Activated T-cell treated with anti-CD3 and anti-CD28 coated beads, Interleukin-2, amount 50 U/mL, for 72 hours (primary cell): ENCODE measurements around the gene WT1. TPM values are rescaled to one million over a fixed set of nuclear protein-coding genes. Genes with fewer than 3 reads are reported as not detected.

Source experiments
- ATAC-seq, 2 donors: fragments of 150-1000 bp; cut with Tn5 transposase; replicated peaks in 1 of 2; 2 replicates each; pipeline ENCODE4 v1.10.0; 2021; ENCODE audit warnings: moderate library complexity in 2 of 2, mild to moderate bottlenecking in 1 of 2
- DNase-seq, 2 donors: peaks; one replicate each; pipeline ENCODE4 v3.0.0; 2021 to 2022; ENCODE audit warnings: mixed read lengths in 1 of 2
- H3K27ac Mint-ChIP-seq: one replicate; pipeline ENCODE4 v1.8.0; 2022; ENCODE audit warnings: mild to moderate bottlenecking, moderate library complexity, mixed read lengths
- H3K27me3 Mint-ChIP-seq: one replicate; pipeline ENCODE4 v1.8.0; 2022; ENCODE audit warnings: low read depth, mixed read lengths
- H3K36me3 Mint-ChIP-seq, 2 donors: one replicate each; pipeline ENCODE4 v1.8.0; 2022; ENCODE audit warnings: mixed read lengths in 2 of 2, mild to moderate bottlenecking in 1 of 2; ENCODE audit not compliant: insufficient read depth in 2 of 2
- H3K4me1 Mint-ChIP-seq: one replicate; pipeline ENCODE4 v1.8.0; 2022; ENCODE audit warnings: low read depth, mixed read lengths
- H3K4me3 Mint-ChIP-seq, 2 donors: one replicate each; pipeline ENCODE4 v1.8.0; 2022; ENCODE audit warnings: mild to moderate bottlenecking in 2 of 2, mixed read lengths in 2 of 2, moderate library complexity in 2 of 2
- H3K9me3 Mint-ChIP-seq, 2 donors: one replicate each; pipeline ENCODE4 v1.8.0; 2022; ENCODE audit warnings: mixed read lengths in 2 of 2
- total RNA-seq, 2 donors: library from RNA; stranded (reverse); gene quantifications; one replicate each; pipeline ENCODE4 v1.2.3, GENCODE V29; 2022

WT1 gene
- total RNA-seq, 2 donors from 2014 or later = not detected

DNA sequence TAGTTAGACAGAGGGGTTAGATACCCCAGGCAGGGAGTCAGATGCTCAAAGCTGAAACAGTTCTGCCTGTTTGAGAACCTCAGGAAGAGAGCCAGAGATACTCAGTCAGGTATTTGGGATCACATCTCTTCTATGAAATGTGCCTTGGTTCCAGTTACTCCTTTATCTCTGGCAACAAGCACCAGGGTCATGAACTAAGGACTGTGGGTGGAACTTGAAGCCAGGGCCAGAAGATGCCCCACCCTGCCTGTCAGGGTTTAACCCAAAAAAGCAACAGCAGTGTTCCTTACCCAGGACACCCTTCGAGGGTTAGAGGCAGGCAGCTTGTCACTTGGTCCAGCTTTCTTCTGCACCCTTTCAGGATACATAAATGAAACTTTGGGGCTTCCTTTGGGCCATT lies 15.0 kb upstream of the WT1 start:
- Mint-ChIP-seq H3K36me3 (no peaks in the 10 kb centered on the region), H3K27ac (no peak overlapping the region), H3K4me1 (no peaks in the 10 kb centered on the region), H3K9me3 (no peaks in the 10 kb centered on the region), H3K4me3 (no peak overlapping the region), H3K27me3 (peaks cover 16% of the 10 kb centered on the region)
- DNase-seq = no peak
- no peak for ATAC-seq

DNA sequence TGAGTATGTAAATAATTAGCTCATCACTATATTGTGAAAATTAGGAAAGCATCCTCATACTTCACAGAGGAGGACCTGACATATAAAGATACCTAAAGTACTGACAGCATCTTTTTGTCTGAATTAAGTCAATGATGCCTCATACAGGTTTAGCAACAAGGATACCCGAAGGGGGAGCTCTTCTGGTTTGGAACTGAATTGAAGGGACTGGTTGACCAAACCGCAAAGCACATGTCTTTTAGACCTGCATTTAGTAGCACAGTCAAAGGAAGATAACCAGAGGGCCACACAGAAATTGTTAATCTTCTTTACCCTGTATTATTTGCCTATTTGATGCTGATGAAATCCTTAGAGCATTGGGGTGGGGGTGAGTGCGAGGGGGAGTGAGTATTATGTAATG lies 12.9 kb upstream of the WT1 start:
- DNase-seq (no peak), ATAC-seq (no peak)
- H3K4me1 Mint-ChIP-seq = no peaks in the 10 kb centered on the region
- H3K27me3 Mint-ChIP-seq = peaks cover 16% of the 10 kb centered on the region
- H3K27ac Mint-ChIP-seq = no peak overlapping the region
- H3K4me3 Mint-ChIP-seq = no peak overlapping the region
- no peaks in the 10 kb centered on the region for H3K36me3 Mint-ChIP-seq
- no peaks in the 10 kb centered on the region for H3K9me3 Mint-ChIP-seq

DNA sequence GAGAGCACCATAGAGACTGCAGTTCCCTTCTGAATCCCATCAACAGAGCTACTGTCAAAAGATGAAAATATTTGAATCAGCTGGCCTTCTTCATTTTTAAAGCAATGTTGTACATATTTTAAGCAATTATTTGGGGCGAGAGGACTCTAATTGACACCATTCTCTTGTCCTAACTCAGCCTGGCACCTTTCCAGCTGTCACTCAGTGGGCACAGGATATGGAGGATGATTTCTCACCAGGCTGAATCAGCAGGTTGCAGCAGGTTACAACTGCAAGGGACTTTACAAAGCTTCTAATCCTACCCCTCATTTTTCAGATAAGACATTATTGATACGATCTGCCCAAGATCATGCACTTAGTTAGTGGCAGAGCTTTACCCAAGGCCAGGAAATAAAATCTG lies 11.9 kb upstream of the WT1 start:
- Mint-ChIP-seq H3K9me3 (no peaks in the 10 kb centered on the region), H3K27ac (no peak overlapping the region), H3K4me3 (no peak overlapping the region), H3K4me1 (no peaks in the 10 kb centered on the region), H3K36me3 (no peaks in the 10 kb centered on the region), H3K27me3 (peaks cover 19% of the 10 kb centered on the region)
- no peak for DNase-seq
- no peak for ATAC-seq

DNA sequence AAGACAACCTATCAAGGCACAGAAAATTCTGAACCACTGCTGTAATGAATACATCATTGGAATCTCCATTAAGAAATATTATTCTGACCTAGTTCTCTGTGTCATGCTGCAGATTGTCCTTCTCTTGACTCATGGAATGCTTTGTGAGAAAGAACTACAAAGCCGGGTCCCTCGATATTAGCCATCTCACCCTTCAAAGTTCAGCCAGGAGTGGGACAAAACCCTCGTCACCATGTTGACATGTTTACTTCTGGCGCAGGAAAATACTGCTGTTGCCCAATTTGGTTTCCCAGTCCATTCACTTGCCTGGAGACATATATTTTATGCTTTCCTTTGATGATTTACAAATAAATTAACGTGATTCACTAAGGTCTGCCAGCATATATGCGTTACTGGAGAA lies 10.9 kb upstream of the WT1 start:
- Mint-ChIP-seq H3K27me3 (peaks cover 20% of the 10 kb centered on the region), H3K4me3 (no peak overlapping the region), H3K36me3 (no peaks in the 10 kb centered on the region), H3K27ac (no peak overlapping the region), H3K4me1 (no peaks in the 10 kb centered on the region), H3K9me3 (no peaks in the 10 kb centered on the region)
- ATAC-seq = no peak
- no peak for DNase-seq

DNA sequence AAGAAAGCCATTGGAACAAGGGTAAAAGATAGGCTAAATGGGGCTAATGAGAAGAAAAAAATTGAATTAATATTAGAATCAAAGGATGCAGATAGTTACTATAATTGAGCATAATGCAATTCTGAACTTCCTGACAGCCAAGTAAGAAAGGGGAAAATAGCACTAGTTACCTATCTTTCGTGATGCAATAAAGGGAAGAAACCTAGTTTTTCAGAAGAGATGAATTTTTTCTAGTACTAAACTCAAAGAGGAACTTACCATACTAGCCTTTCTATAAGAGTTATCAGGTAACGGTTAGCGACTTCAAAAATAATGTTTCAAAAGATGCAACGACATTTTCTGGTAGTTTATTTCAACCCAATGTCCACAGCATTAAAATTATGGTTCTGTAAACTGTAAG lies 8.8 kb upstream of the WT1 start:
- Mint-ChIP-seq H3K9me3 (no peaks in the 10 kb centered on the region), H3K27me3 (peaks cover 35% of the 10 kb centered on the region), H3K4me3 (no peak overlapping the region)

DNA sequence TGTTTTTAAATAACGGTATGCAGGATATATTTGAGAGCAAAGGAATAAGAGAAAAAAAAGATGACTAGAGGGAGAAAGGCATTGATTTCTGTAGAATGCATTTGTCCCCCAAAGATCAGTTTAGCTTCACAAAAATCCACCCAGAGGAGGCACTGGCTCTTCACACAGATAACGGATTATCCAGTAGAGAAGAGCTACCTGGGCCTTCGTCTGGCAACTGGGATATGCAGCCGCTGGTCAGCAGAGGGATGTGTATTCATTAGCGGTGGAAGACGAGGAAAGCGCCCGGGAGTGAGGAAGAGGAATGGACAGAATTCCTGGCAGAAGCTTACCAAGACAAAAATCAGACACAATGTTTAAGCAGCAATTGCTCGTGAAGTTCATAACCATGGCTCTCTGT lies 5.6 kb upstream of the WT1 start:
- Mint-ChIP-seq H3K27ac (no peak overlapping the region), H3K9me3 (no peaks in the 10 kb centered on the region), H3K4me3 (no peak overlapping the region), H3K4me1 (peaks cover 27% of the 10 kb centered on the region), H3K36me3 (no peaks in the 10 kb centered on the region), H3K27me3 (peaks cover 65% of the 10 kb centered on the region)
- ATAC-seq = no peak
- DNase-seq = no peak

More for the DNA sequence above, 8.8 kb upstream of the WT1 start:
- no peaks in the 10 kb centered on the region for H3K36me3 Mint-ChIP-seq
- H3K4me1 Mint-ChIP-seq = peaks cover 5% of the 10 kb centered on the region
- ATAC-seq = no peak
- no peak for DNase-seq
- no peak overlapping the region for H3K27ac Mint-ChIP-seq

DNA sequence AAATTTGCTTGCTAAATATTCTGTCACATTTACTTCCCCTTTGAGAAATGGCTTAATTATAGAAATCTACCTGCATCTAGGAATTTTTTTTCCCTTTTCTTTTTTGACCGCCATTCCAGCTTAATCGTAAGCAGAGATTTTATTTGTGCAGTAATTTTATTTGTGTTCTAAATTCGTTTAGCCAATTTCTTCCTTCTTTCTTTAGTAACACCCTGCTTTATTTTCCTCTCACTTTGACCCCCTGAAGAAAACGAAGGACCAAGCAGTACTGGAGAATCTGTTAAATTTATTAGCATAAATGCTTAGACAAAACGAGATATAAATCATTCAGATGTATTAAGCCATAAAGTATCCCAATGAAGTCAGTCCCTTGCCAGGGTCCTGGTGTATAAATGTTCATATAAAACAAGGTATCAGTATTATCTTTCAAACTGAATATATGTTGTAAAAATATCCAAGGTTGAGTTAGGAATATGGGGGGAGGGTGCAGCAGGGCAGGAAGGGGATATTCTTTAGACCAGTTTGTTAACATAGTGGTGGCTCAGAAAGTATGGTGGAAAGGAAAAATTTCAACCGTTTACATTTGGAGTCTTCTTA lies 5.1 kb upstream of the WT1 start:
- H3K4me1 Mint-ChIP-seq = peaks cover 29% of the 10 kb centered on the region
- no peaks in the 10 kb centered on the region for H3K36me3 Mint-ChIP-seq
- peaks cover 69% of the 10 kb centered on the region for H3K27me3 Mint-ChIP-seq
- no peaks in the 10 kb centered on the region for H3K9me3 Mint-ChIP-seq
- no peak for ATAC-seq
- H3K27ac Mint-ChIP-seq = peak overlapping the region; percentile 50
- peak overlapping the region in 1 of 2 donors; percentile 36 for H3K4me3 Mint-ChIP-seq
- no peak for DNase-seq

DNA sequence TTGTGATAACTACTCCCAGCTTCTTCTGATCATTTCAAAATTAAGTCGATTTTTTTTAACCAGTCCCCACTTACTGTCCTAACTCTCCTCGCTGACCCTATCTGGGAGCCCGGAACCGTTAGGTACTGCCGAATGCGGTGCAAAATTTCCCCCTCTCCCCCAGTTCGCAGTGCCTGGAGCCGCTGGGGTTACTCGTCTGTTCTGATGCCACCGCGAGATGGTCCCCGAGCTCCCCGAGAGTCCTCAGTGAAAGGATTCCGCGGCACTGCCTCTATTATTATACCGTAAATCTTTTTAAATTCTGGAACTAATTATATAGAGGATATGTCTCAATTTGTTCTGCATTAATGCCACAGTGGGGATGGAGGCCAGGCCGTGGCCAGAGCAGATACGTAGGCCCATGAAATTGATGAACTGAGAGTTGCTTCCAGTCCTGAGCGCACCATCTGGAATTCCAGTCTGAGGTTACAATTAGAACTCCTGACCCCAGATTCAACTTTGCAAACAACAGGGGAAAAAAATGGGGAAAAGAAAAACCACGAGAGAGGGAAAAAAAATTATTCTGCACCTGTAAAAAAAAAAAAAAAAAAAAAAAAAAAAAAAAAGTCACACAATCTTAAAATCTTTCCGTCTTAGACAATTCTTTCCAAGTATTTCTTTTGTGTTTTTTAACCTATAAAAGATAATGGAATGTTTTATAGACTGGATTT lies 4.3 kb upstream of the WT1 start:
- H3K36me3 Mint-ChIP-seq = no peaks in the 10 kb centered on the region
- peaks cover 70% of the 10 kb centered on the region for H3K27me3 Mint-ChIP-seq
- ATAC-seq = no peak
- peak overlapping the region; percentile 47 to 67 for H3K4me3 Mint-ChIP-seq
- no peak overlapping the region for H3K27ac Mint-ChIP-seq
- no peak for DNase-seq
- H3K4me1 Mint-ChIP-seq = peaks cover 30% of the 10 kb centered on the region
- H3K9me3 Mint-ChIP-seq = no peaks in the 10 kb centered on the region

DNA sequence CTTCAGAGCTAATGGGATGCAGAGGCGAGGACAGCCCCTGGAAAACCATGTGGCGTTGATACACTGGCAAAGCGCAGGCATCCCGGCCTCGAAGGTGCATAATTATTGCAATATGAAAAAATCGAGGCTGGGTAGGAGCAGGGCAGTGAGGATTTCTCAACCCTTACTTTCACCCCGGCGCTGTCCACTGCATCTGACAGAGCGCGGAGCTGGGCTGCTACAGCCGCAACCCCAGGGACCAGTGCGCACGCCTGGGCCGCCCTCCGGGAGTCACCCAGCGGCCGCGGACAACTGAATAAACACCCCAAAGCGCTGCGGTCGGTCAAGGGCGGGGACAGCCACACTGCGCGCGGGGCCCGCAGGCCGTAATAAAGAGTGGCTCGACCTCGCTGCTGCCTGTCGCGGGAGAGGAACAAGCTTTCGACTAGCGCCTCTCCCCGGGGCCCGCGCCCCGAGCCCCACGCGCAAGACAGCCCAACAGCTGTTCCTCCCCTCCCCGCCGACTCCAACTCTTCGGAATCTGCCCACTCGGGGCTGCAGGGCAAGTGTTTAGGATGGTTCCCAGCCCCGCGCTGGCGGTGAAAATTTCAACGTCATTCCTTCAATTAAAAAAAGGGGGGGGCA lies 3.6 kb upstream of the WT1 start:
- Mint-ChIP-seq H3K9me3 (no peaks in the 10 kb centered on the region), H3K27ac (no peak overlapping the region), H3K36me3 (no peaks in the 10 kb centered on the region), H3K27me3 (peaks cover 77% of the 10 kb centered on the region), H3K4me3 (no peak overlapping the region), H3K4me1 (peaks cover 36% of the 10 kb centered on the region)
- DNase-seq = peak in 1 of 2 donors; percentile 1
- no peak for ATAC-seq

DNA sequence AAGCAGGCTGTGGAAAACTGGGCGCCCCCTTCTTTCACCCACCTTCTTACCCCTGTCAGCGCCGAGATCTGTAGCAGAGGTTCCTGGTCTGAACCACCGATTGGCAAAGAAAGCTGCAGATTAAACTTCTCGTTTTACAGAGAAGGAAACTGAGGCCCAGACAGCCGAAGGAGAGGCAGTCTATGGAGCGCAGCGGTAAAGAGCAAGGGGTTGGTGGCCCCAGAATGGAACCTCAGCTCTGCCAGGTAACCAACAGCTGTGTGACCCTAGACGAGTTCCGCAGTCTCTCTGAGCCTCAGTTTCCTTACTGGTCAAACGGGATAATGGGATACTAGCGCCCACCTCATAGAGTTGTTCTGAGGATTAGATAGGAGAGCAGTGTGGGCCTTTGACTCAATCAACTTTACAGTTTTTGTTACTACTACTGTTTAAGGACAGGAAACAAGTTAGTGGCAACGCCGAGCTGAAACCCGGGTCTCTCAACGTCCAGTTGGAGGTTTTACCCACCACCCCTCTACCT lies 3.1 kb upstream of the WT1 start:
- Mint-ChIP-seq H3K27ac (no peak overlapping the region), H3K9me3 (no peaks in the 10 kb centered on the region), H3K4me3 (peak overlapping the region; percentile 53 to 76), H3K36me3 (no peaks in the 10 kb centered on the region), H3K27me3 (peaks cover 83% of the 10 kb centered on the region), H3K4me1 (peaks cover 42% of the 10 kb centered on the region)
- no peak for ATAC-seq
- no peak for DNase-seq

DNA sequence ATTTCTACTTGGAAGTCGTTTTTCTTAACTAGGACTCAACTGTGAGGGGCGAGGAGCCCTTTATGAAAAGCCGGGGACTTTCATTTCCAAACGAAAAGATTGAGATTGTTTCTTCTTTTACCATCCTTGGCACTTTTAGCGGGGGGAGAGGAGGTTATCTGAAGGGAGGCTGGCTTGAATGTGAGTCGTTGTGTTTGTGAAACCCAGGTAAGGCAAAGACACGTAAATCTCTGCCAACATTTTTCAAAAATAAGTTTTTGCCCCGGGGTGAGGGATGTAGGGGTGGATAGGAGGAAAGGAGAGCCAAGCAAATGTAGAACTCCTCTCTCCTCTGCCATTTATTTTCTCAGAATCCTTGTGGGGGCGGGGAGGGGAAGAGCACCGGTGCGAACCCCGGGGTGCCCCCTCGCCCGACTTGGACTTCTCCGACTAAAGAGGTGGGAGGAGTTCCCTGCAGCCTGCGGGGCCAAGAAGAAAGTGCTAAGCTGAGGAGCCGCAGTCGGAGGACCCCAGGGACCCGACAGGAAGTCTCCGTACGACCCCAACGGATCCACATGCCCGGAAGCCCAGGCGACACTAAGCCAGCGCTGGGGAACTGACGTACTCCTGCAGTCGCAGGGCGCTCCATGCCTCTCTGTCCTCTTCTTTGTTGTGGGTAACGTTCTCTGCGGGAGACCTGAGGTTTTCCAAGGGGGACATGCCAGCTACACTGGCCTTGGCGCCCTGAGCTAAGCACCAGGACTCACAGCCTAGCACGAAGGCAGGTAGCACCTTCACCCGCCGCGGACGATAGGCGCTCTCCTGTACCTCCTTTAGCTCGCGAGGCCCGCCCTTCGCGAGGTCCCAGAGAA lies 2.4 kb upstream of the WT1 start:
- Mint-ChIP-seq H3K27me3 (peaks cover 90% of the 10 kb centered on the region), H3K4me3 (peak overlapping the region; percentile 53 to 76), H3K9me3 (no peaks in the 10 kb centered on the region), H3K4me1 (peaks cover 47% of the 10 kb centered on the region), H3K36me3 (no peaks in the 10 kb centered on the region), H3K27ac (peak overlapping the region; percentile 46)
- DNase-seq (peak; percentile 7 to 8), ATAC-seq (peak in 1 of 2 donors; percentile 24)

DNA sequence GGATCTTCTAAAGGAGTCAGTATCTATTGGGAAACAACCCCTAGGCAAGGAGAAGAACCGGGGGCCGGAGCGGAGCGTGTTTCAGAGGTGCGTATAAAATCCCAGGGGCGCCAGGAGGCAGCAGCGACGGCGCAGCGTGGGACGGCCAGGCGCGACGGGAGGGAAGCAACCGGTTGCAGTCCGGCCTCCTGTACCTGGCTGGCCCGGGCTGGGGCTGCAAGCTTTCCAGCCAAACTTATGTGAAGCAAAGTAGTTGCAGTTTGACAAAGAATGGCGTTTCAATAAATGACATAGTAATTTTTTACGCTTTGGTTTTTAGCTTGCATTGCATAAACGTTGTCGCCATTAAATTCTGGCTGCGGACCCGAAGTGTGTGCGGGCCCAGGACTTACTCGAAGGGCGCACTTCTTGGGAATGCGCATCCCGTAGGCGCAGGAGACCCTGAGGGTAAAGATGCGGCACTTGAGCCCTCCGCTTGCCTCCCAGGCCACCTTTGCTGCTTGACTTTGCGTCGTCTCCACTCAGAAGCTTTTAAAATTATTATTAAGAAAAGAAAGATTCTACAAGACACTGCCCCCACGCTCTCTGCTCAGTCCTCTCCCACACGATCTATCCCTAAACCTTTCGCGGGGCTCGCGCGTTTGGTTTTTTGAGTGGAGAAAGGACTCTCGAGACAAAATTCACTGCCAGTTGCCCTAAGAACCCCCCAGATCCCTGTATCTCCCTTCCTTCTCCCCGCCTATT lies 1.6 kb upstream of the WT1 start:
- Mint-ChIP-seq H3K9me3 (no peaks in the 10 kb centered on the region), H3K27ac (peak overlapping the region; percentile 46), H3K4me1 (peaks cover 47% of the 10 kb centered on the region), H3K36me3 (no peaks in the 10 kb centered on the region), H3K27me3 (peaks cover 90% of the 10 kb centered on the region), H3K4me3 (peak overlapping the region; percentile 76 to 83)
- peak; percentile 6 to 9 for DNase-seq
- no peak for ATAC-seq
